ENCODE data around the gene POLR2F.

Gene POLR2F

DNA sequence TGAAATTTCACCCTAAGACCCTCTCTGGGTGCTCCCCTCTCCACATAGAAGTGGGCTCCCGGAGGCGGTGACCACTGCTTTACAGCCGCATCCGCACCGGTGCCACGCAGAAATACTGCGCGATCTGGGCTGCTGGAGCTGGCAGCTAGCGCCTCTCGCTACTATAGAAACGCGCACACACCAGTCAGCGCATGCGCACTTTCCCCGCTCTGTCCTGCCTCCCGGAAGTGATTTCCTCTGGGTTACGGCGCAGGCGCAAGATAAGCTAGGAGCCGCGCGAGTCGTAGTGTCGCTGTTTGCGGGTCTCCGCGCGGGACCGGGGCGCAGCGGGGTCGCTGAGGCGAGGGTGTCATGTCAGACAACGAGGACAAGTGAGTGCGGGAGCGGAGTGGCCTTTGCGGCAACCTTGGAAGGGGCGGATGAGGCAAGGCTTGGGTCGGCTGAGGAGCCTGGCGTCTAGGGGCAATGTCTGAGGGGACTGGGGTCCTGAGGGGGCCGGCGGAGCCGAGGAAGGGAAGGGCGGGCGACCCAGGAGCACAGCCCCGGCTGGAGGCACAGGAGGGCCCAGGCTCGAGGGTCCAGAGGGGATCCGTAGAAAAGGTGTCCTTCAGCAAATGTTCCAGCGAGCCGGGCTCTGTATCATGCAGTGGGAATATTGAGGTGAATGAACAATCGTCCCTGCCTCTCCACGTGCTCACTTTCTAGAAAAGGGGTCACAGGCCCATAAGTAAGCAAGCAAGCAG lies at the start of gene POLR2F, which contains the start of gene C22orf23:
POLR2F (plus strand) TSS at position 263 of the 743 bp plus-strand sequence; CDS start at position 352, 89 bp downstream.
C22orf23 (minus strand) TSS at position 165 of the 743 bp plus-strand sequence. CDS start 452 bp downstream, outside the sequence.
- Histone ChIP-seq H2AFZ (ENCODE audit: low read depth, low read length) (peak within 1 kb of the TSS; percentile 57), H3K36me3 (ENCODE audit: insufficient read depth, low read length) (peaks cover 19% of the 10 kb centered on the region), H3K27me3 (ENCODE audit: insufficient read depth, low read length) (no peaks in the 10 kb centered on the region), H3K4me1 (ENCODE audit: insufficient read depth, low read length) (peaks cover 15% of the 10 kb centered on the region), H3K4me3 (ENCODE audit: low read length) (peak within 1 kb of the TSS; percentile 70), H3K9me3 (ENCODE audit: low read length) (no peaks in the 10 kb centered on the region)

DNA sequence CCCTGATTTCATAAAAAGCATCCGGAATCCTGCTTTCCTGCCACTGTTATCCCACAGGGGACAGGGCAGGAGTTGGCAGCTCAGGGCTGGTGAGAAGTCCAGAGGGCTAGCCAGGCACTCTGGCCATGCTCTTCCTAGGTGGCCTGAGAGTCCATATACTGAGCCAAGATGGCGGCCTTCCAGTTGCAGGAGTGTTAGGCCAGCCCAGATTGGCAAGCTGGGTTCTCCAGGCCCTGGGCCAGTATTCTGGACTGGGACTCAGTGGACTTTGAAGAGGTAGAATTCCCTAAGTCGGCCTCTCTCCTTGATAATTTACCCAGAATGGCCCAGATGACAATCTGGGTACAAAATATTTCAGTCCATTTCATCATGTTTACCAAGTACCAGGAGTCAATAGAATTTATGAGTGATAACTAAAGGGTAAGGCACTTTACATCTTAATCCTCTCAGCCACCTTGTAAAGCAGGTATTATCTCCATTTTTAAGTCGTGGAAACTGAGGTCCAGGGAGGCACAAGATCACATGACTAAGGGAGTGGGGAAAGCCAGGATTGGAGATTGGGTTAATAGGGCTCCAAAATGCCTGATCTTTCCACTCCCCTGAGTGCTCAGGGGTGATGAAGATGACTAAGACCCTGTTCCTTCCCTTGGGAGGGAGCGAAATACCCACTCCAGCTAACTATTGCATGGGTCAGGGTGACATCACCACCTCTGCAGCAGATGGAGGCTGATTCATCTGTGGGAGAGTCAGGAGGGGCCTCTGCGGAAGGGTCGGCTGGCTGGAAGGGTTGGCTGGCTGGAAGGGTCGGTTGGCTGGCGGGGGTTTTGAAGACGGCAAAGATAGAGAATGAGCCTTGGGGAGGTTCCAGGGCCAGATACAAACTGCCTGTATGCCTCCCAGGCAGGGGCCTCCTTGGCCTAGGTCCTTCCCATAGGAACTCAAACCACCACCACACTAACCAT lies 48.6 kb upstream of the POLR2F start:
- Histone ChIP-seq H2AFZ (ENCODE audit: low read depth, low read length) (no peak overlapping the region), H3K36me3 (ENCODE audit: insufficient read depth, low read length) (no peaks in the 10 kb centered on the region), H3K9me3 (ENCODE audit: low read length) (no peaks in the 10 kb centered on the region), H3K4me3 (ENCODE audit: low read length) (no peak overlapping the region), H3K27me3 (ENCODE audit: insufficient read depth, low read length) (no peaks in the 10 kb centered on the region), H3K4me1 (ENCODE audit: insufficient read depth, low read length) (peaks cover 15% of the 10 kb centered on the region)

DNA sequence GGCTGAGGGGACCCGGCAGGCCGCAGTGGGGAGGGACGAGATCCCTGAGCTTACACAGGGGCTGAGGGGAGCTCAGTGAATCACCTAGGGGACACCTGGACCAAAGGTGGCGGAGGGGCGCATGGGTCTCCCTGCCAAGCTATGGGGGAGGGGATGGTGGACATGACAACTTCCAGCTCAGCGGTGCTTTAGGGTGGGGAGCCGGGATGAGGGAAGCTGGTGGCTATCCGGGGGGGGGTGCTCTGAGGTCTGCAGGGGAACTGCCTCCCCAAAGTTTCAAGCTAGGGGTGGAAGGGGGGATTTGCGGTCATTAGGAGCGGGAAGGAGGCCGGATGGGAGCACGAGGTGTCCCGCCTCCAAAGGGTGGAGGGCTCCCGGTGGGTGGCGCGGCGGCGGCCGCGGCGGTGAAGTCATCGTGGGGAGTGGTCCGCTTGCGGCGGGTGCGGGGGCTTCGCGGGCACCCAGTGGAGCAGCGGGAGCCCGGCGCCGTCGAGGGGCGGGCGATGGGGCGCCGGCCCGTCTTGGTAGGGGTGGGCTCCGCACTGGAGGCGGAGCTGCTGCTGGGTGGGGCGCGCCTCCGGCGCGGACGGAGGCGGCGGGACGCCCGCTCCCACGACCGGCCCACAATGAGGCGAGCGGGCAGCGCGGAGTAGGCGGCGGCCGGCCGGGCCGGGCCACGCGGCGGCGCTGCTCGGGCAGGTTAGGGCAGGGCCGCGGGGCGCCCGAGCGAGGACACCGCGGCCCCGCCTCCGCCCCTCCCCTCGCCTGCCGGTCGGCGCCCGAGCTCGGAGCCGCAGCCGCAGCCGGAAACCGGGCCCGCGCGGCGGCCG lies 47.8 kb upstream of the POLR2F start, which contains the start of gene MICALL1:
MICALL1 (plus strand) TSS at position 764 of the 830 bp plus-strand sequence. CDS start 126 bp downstream, outside the sequence.
- H3K36me3 ChIP-seq (ENCODE audit: insufficient read depth, low read length): no peaks in the 10 kb centered on the region
- no peaks in the 10 kb centered on the region for H3K9me3 ChIP-seq (ENCODE audit: low read length)
- peak within 1 kb of the TSS; percentile 92 for H2AFZ ChIP-seq (ENCODE audit: low read depth, low read length)
- no peaks in the 10 kb centered on the region for H3K27me3 ChIP-seq (ENCODE audit: insufficient read depth, low read length)
- H3K4me3 ChIP-seq (ENCODE audit: low read length): peak within 1 kb of the TSS; percentile 75
- H3K4me1 ChIP-seq (ENCODE audit: insufficient read depth, low read length): peaks cover 24% of the 10 kb centered on the region

DNA sequence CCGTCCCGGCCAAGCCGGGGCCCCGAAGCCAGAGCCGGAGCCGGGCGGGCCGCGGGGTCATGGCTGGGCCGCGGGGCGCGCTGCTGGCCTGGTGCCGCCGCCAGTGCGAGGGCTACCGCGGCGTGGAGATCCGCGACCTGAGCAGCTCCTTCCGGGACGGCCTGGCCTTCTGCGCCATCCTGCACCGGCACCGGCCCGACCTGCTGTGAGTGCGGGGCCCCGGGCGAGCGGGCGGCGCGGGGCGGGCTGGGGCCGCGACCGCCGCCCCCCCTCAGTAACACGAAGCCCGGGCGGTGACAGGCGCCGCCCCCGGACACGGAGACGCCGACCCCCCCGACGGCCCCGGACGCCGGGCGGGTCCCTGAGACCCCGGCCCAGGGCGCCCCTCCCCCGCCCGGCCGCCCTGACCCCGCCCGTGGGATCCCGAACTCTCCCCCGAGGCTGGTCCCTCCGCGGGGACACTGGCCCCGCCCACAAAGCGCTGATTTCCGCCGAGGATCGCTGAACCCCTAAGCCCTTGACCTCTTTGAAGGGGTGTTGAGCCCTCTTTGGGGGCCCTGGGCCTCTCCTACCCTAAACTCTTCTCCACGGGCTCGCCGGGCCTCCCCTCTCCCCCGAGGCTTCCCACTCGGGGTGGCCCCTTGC lies 47.0 kb upstream of the POLR2F start:
- H3K27me3 ChIP-seq (ENCODE audit: insufficient read depth, low read length): no peaks in the 10 kb centered on the region
- no peaks in the 10 kb centered on the region for H3K36me3 ChIP-seq (ENCODE audit: insufficient read depth, low read length)
- H3K9me3 ChIP-seq (ENCODE audit: low read length): no peaks in the 10 kb centered on the region
- peaks cover 31% of the 10 kb centered on the region for H3K4me1 ChIP-seq (ENCODE audit: insufficient read depth, low read length)
- H2AFZ ChIP-seq (ENCODE audit: low read depth, low read length): peak overlapping the region; percentile 31
- peak overlapping the region; percentile 75 for H3K4me3 ChIP-seq (ENCODE audit: low read length)

DNA sequence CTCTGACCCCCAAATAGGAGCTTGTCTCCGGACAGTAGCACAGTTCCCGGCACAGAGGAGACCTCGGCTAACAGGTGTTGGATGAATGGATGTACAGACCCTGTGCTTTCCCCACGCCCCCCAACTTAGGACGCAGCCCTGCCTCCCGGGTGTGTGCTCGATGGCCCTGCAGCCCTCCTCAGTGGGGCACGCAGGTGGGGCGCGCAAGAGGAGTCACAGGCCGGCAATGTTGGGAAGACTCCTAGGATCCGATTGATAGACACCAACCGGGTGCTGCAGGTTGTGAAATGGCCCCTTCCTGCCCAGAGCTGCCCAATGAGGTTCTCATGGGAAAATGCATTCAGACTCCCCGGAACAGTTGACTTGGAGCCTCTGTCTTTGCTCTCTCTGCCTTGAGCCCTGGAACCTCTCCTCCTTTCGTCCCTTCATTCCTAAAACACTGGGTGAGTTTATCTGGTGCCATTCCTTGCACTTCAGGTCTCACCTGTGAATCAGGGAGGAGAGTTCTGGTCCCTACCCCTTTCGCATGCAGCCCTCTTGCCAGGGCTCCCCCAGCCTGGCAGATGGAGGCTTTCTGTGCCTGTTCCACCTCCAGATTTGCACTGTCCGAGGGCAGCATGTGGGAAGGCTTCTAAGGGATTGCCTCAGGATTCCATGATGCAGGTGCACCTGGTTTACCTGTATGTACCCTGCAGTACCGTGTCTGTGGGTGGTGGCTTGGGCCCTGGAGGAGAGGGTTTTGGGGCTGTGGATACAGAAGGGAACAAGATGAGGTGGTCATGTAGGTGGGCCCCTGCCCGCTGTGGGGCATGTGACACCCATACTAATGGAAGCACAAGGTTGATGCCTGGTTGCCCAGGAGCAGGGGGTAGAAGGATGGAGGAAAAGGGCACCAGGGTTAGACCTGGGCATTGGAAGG lies 46.2 kb upstream of the POLR2F start:
- peak overlapping the region; percentile 75 for H3K4me3 ChIP-seq (ENCODE audit: low read length)
- no peak overlapping the region for H2AFZ ChIP-seq (ENCODE audit: low read depth, low read length)
- no peaks in the 10 kb centered on the region for H3K9me3 ChIP-seq (ENCODE audit: low read length)
- H3K27me3 ChIP-seq (ENCODE audit: insufficient read depth, low read length): no peaks in the 10 kb centered on the region
- peaks cover 33% of the 10 kb centered on the region for H3K4me1 ChIP-seq (ENCODE audit: insufficient read depth, low read length)
- no peaks in the 10 kb centered on the region for H3K36me3 ChIP-seq (ENCODE audit: insufficient read depth, low read length)

DNA sequence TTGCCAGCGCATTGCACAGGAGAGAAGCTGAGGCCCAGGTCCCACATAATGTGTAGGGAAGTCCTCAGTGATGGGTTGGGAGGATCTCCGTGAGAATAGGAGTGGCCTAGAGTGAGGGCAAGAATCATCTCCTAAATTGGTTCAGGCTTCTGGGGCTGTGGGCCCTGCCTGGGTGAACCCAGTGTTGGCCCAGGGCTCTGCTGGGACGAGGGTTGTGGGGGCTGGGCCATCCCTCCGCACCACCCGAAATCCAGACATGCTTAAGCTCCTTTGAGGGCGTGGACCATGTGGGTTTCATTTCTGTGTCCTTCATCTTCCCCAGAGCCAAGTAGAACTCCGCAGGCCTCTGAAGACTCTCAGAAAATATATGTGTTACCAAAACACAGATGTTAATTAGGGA lies 43.7 kb upstream of the POLR2F start:
- Histone ChIP-seq H2AFZ (ENCODE audit: low read depth, low read length) (no peak overlapping the region), H3K9me3 (ENCODE audit: low read length) (no peaks in the 10 kb centered on the region), H3K4me1 (ENCODE audit: insufficient read depth, low read length) (peaks cover 33% of the 10 kb centered on the region), H3K4me3 (ENCODE audit: low read length) (no peak overlapping the region), H3K27me3 (ENCODE audit: insufficient read depth, low read length) (no peaks in the 10 kb centered on the region), H3K36me3 (ENCODE audit: insufficient read depth, low read length) (peaks cover 9% of the 10 kb centered on the region)

DNA sequence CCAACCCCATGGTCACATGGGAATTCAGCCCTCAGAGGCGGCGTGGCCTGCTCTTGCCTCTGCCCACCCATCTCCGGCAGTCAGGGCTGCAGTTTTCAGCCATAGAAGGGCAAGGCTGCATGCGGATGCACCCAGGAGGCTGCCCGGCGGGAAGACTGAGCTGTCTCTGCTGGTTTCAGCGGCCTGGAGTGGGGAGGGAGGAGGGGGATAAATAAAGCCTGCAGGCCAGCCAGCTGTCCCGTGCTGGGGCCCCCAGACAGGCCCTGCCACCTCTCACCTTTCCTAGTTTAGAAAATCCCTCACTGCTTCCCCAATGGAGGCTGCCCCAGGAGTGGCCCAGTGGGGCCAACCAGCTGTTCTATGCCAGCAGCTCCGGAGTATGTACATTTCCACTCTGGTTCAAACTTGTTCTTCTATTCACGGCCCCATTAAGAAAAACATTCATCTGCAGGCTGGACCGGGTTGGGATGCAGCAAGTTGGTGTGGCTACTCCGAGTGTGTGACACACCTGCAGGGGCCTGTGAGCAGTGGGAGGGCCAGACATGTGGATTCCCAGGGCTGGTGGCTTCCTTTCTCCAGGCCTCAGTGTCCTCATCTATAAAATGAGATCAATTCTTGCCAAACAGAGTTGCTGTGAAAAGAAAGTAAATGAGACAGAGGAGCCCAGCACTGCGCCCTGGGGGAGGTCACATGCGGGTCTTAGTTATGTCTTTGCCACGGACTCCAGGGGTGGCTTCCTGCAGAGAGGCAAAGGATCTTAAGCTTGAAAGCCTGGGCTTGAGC lies 42.4 kb upstream of the POLR2F start:
- no peak overlapping the region for H2AFZ ChIP-seq (ENCODE audit: low read depth, low read length)
- H3K4me1 ChIP-seq (ENCODE audit: insufficient read depth, low read length): peaks cover 33% of the 10 kb centered on the region
- H3K9me3 ChIP-seq (ENCODE audit: low read length): no peaks in the 10 kb centered on the region
- H3K36me3 ChIP-seq (ENCODE audit: insufficient read depth, low read length): peaks cover 12% of the 10 kb centered on the region
- no peaks in the 10 kb centered on the region for H3K27me3 ChIP-seq (ENCODE audit: insufficient read depth, low read length)
- H3K4me3 ChIP-seq (ENCODE audit: low read length): no peak overlapping the region

DNA sequence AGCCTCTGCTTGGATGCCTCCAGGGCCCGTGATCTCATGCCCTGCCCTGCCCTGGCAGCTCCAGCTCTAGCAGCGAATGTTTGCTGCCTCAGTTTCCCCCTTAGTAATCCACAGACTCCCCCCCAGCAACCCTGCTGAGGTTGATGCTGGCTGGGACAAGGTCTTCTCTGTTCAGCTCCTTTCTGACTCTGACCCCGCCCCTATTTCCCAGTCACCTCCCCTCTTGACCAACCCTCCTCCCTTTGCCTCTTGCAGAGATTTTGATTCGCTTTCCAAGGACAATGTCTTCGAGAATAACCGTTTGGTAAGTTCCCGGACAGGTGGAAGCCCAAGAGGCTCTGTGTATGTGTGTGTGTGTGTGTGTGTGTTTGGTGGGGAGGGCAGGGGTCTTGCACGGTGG lies 41.8 kb upstream of the POLR2F start:
- Histone ChIP-seq H3K4me1 (ENCODE audit: insufficient read depth, low read length) (peaks cover 32% of the 10 kb centered on the region), H2AFZ (ENCODE audit: low read depth, low read length) (no peak overlapping the region), H3K4me3 (ENCODE audit: low read length) (no peak overlapping the region), H3K27me3 (ENCODE audit: insufficient read depth, low read length) (no peaks in the 10 kb centered on the region), H3K9me3 (ENCODE audit: low read length) (no peaks in the 10 kb centered on the region), H3K36me3 (ENCODE audit: insufficient read depth, low read length) (peaks cover 18% of the 10 kb centered on the region)

DNA sequence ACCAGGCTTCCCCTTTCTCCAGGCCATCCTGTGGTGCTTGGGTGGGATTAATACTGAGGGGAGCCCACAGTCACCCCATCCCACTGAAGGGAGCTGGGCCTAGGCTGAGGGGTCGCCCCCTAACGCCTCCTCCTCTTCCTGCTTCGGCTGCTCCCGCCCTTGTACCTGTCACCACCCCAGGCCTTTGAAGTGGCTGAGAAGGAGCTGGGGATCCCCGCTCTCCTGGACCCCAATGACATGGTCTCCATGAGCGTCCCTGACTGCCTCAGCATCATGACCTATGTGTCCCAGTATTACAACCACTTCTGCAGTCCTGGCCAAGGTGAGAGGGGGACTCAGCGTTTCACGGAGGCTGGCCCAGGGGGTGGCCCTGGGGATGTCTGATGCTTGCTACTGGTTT lies 41.3 kb upstream of the POLR2F start:
- no peaks in the 10 kb centered on the region for H3K9me3 ChIP-seq (ENCODE audit: low read length)
- no peak overlapping the region for H2AFZ ChIP-seq (ENCODE audit: low read depth, low read length)
- no peaks in the 10 kb centered on the region for H3K27me3 ChIP-seq (ENCODE audit: insufficient read depth, low read length)
- H3K4me1 ChIP-seq (ENCODE audit: insufficient read depth, low read length): peaks cover 27% of the 10 kb centered on the region
- no peak overlapping the region for H3K4me3 ChIP-seq (ENCODE audit: low read length)
- peaks cover 21% of the 10 kb centered on the region for H3K36me3 ChIP-seq (ENCODE audit: insufficient read depth, low read length)

DNA sequence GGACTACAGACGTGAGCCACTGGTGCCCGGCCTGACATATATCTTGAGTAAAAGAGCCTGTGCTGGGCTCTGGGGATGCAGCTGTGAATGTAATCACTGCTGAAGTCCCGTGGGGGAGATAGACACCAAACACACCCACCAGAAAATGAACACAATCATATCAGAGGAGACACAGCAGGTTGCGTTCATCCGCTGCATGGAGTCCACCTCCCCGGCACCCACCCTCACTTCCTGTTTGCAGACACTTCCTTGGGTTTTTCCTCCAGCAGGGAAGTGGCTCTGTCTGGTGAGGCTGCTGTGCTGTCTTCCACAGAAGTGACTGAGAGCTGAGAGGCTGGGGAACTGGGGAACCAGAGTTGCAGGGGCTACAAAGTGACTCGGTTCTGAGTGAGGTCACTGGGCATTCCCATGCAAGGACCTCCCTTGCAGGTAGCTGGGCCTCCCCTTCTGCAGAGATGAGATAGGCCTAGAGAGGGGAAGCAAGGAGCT lies 40.2 kb upstream of the POLR2F start:
- peaks cover 23% of the 10 kb centered on the region for H3K4me1 ChIP-seq (ENCODE audit: insufficient read depth, low read length)
- H3K36me3 ChIP-seq (ENCODE audit: insufficient read depth, low read length): peaks cover 31% of the 10 kb centered on the region
- no peak overlapping the region for H2AFZ ChIP-seq (ENCODE audit: low read depth, low read length)
- no peak overlapping the region for H3K4me3 ChIP-seq (ENCODE audit: low read length)
- H3K9me3 ChIP-seq (ENCODE audit: low read length): no peaks in the 10 kb centered on the region
- H3K27me3 ChIP-seq (ENCODE audit: insufficient read depth, low read length): no peaks in the 10 kb centered on the region

DNA sequence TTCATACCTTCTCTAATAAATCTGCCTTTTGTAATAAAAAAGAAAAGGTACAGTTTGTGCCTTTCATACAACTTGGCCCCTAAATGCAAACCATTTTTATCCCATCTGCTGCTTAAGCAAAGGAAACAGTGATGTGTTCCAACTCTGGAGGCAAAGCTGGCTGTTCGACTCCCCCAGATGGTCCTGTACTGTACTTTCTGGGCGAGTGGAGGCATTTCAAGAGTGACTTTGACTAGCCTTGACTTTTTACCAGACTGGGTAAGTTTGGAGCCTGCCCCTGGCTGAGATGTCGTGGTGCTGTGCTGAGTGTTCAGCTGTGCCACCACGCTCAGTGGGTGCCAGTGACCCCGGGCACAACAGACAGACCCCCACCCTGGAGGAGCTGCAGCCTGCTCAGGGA lies 37.2 kb upstream of the POLR2F start:
- peaks cover 4% of the 10 kb centered on the region for H3K4me1 ChIP-seq (ENCODE audit: insufficient read depth, low read length)
- no peak overlapping the region for H2AFZ ChIP-seq (ENCODE audit: low read depth, low read length)
- peaks cover 41% of the 10 kb centered on the region for H3K36me3 ChIP-seq (ENCODE audit: insufficient read depth, low read length)
- no peaks in the 10 kb centered on the region for H3K9me3 ChIP-seq (ENCODE audit: low read length)
- H3K4me3 ChIP-seq (ENCODE audit: low read length): no peak overlapping the region
- H3K27me3 ChIP-seq (ENCODE audit: insufficient read depth, low read length): no peaks in the 10 kb centered on the region
